Stimulated activated CD8-positive, alpha-beta memory T cell treated with anti-CD3 and anti-CD28 coated beads, Interleukin-15, amount 100 ng/mL, for 1 hour (primary cell): ENCODE results near the gene RGS3.

Experiments
- DNase-seq: peaks from one replicate; pipeline ENCODE4 v3.0.0-alpha.2; 2020; ENCODE audit warnings: low read depth

The RGS3 gene

GRCh38 chr9:113570749-113571711, 107.5 kb downstream of the RGS3 start:
- no peak for DNase-seq

GRCh38 chr9:113572076-113572861, 108.7 kb downstream of the RGS3 start:
- DNase-seq: no peak

- DNase-seq: no peak
These were observed 109.8 kb downstream of the RGS3 start for GRCh38 chr9:113573046-113573958.

- DNase-seq: no peak
These were observed 110.4 kb downstream of the RGS3 start for GRCh38 chr9:113573959-113574352.

- DNase-seq: no peak
These were observed 111.1 kb downstream of the RGS3 start for GRCh38 chr9:113574441-113575262.

GRCh38 chr9:113577525-113578261, 114.2 kb downstream of the RGS3 start:
- no peak for DNase-seq

GRCh38 chr9:113578279-113578865, 114.8 kb downstream of the RGS3 start:
- no peak for DNase-seq

GRCh38 chr9:113578882-113579282, 115.4 kb downstream of the RGS3 start:
- DNase-seq: peak; percentile 70

- DNase-seq: no peak
These were observed 115.9 kb downstream of the RGS3 start for GRCh38 chr9:113579283-113580040.

- peak; percentile 20 for DNase-seq
These were observed 116.8 kb downstream of the RGS3 start for GRCh38 chr9:113580041-113580953.

GRCh38 chr9:113580954-113581311, 117.4 kb downstream of the RGS3 start:
- no peak for DNase-seq

GRCh38 chr9:113581865-113582697, 118.6 kb downstream of the RGS3 start:
- DNase-seq: peak; percentile 47

GRCh38 chr9:113582698-113583200, 119.2 kb downstream of the RGS3 start:
- no peak for DNase-seq

GRCh38 chr9:113583511-113584427, 120.2 kb downstream of the RGS3 start:
- no peak for DNase-seq

GRCh38 chr9:113584428-113585084, 121.0 kb downstream of the RGS3 start:
- DNase-seq: no peak
